Medulla oblongata (tissue), 1 donor: ENCODE data around the gene PPP4R3B.

Experiments used
- DNase-seq: peaks from one replicate; pipeline ENCODE4 v3.0.0-alpha.2; 2015; ENCODE audit errors: extremely low spot score

The PPP4R3B gene

GRCh38 chr2:55617175-55618024 lies at the start of gene PPP4R3B:
Gene PPP4R3B, minus strand, starts transcription at chr2:55617622. Its CDS starts 337 bp downstream, at chr2:55617285.
- peak; percentile 100 for DNase-seq

- no peak for DNase-seq
These were observed 35.8 kb upstream of the PPP4R3B start for GRCh38 chr2:55653255-55653654.

- no peak for DNase-seq
These were observed 31.8 kb upstream of the PPP4R3B start for GRCh38 chr2:55649211-55649610.

GRCh38 chr2:55636831-55637230 lies 19.4 kb upstream of the PPP4R3B start:
- DNase-seq, result no peak

- no peak for DNase-seq
These were observed 11.5 kb upstream of the PPP4R3B start for GRCh38 chr2:55628931-55629330.

DNA sequence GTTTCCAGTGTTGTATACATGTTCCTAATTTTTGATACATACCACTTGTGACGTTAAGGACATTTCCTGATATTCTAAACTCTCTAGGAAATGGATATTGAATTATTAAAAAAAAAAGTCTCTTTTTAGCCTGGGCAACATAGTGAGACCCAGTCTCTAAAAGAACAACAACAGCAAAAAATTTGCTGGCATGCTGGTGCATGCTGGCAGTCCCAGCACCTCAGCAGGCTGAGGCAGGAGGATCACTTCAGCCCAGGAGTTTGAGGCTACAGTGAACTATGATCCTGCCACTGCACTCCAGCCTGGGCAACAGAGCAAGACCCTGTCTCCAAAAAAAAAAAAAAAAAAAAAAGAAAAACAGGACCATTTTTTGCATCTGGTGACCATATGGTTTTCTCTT lies 10.5 kb upstream of the PPP4R3B start:
- no peak for DNase-seq

GRCh38 chr2:55621802-55622201 lies 4.4 kb upstream of the PPP4R3B start:
- no peak for DNase-seq

DNA sequence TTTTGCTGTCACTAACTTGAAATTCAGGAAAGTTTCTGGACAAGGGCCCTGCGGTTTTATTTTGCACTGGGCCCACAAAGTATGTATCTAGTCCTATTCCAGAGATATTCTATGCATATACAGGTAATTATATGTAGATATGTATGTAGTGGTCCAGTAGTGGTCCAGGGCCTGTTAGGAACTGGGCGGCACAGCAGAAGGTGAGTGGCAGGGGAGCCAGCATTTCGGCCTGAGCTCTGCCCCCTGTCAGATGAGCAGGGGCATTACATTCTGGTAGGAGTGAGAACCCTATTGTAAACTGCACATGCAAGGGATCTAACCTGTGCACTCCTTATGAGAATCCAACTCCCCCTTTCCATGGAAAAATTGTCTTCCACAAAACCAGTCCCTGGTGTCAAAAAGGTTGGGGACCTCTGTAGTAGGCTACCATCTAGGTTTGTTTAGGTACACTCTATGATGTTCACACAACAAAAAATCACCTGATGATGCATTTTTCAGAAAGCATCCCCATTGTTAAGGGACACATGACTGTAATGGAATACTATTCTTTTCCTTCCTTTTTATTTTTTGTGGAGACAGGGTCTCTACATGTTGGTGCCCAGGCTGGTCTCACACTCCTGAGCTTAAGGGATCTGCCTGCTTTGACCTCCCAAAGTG lies 2.8 kb upstream of the PPP4R3B start:
- no peak for DNase-seq

GRCh38 chr2:55618275-55619055 lies 1.0 kb upstream of the PPP4R3B start:
- peak; percentile 75 for DNase-seq

- DNase-seq, result no peak
These were observed 528 bp upstream of the PPP4R3B start for GRCh38 chr2:55618025-55618274.

GRCh38 chr2:55616551-55617174 lies 759 bp downstream of the PPP4R3B start:
- peak; percentile 49 for DNase-seq

GRCh38 chr2:55611997-55612396 lies 5.4 kb downstream of the PPP4R3B start:
- no peak for DNase-seq

- DNase-seq, result no peak
These were observed 6.3 kb downstream of the PPP4R3B start for GRCh38 chr2:55610954-55611743.

DNA sequence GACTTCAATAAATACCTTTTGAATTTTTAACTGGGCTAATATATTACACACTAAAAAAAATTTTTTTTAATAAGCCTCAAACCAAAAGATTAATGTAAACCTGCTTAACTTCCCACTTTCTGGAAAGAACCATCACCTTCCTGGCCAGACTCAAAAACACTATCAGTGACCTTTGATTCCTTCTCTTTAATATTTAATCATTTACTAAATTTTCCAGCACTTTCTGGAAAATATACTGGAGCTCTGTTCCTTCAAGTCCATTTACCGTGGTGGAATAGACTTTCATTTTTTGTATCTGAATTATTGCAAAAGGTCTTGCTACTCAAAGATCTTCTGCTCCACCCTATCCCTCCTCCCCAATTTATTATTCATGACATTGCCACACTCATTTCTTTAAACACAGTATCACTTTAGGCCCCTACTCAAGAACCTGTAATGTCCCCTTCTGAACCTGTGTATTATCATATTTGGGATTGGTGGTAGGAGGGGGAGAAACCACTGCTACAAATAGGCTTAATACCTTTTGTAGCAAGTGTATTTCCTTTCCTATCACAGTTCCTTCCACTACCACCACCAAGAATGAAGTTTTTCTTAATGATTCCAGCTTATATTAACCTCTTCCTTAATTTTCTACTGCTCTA lies 7.4 kb downstream of the PPP4R3B start:
- DNase-seq, result no peak

GRCh38 chr2:55609193-55609794 lies 8.1 kb downstream of the PPP4R3B start:
- no peak for DNase-seq

- DNase-seq, result no peak
These were observed 9.7 kb downstream of the PPP4R3B start for GRCh38 chr2:55607717-55608116.

- no peak for DNase-seq
These were observed 13.3 kb downstream of the PPP4R3B start for GRCh38 chr2:55604027-55604565.

DNA sequence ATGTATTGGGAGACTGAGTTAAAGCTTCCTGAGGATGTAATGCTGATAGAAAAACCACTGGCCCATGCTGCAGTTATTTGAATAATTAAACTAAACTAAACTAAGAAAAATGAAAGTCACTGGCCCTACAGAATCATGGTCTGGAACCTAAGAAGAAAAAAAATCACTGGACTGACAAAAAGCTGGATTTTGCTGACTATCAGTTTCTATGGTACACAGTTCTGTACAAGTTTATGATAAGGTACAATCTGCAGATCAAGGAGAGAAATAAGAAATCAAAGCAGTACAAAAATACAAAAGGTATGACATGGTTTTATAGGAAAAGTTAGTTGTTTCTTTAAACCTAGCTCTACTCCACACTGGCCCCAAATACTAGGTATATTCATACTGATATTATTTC lies 15.6 kb downstream of the PPP4R3B start:
- no peak for DNase-seq

DNA sequence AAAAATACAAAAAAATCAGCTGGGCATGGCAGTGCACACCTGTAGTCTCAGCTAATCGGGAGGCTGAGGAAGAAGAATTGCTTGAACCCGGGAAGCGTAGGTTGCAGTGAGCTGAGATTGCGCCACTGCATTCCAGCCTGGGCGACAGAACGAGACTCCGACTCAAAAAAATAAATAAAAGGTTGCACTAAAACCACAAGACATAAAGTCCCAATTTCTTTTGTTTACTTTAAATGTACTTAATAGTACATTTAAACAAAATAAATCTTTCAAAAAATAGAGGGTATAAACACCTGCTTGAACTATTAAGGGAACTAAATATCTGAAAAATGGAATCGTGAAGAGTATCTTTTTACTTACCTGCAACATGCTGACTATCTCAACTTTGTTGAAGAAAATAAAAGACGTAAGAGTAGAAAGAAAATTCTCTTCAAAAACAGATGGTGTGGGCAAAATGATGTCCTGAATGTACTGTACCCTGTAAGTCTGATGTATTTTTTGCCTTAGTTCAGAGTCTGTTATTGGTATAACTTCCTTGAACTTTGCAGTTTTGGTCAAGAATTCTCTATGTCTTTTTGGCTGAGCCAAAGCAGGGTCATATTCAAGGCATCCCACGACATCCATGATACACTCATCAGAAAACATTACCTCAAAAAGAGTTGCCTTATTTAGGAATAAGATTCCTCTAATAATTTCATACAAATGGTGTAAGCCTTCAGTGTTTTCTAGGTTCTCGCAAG lies 19.2 kb downstream of the PPP4R3B start:
- DNase-seq, result no peak
